Stimulated activated CD4-positive, alpha-beta T cell treated with anti-CD3 and anti-CD28 coated beads, Interleukin-12 subunit alpha, Interleukin-12 subunit beta, amount 100 ng/mL, for 48 hours (primary cell): Measurements from ENCODE around the gene HK3.
A peak's percentile ranks its signal among the peaks of the same experiment; 100 is the strongest.

Experiments
- DNase-seq, 3 donors: peaks; one replicate each; pipeline ENCODE4 v3.0.0-alpha.2; 2020; ENCODE audit warnings: low read depth in 2 of 3, low spot score in 1 of 3

Gene HK3

DNA sequence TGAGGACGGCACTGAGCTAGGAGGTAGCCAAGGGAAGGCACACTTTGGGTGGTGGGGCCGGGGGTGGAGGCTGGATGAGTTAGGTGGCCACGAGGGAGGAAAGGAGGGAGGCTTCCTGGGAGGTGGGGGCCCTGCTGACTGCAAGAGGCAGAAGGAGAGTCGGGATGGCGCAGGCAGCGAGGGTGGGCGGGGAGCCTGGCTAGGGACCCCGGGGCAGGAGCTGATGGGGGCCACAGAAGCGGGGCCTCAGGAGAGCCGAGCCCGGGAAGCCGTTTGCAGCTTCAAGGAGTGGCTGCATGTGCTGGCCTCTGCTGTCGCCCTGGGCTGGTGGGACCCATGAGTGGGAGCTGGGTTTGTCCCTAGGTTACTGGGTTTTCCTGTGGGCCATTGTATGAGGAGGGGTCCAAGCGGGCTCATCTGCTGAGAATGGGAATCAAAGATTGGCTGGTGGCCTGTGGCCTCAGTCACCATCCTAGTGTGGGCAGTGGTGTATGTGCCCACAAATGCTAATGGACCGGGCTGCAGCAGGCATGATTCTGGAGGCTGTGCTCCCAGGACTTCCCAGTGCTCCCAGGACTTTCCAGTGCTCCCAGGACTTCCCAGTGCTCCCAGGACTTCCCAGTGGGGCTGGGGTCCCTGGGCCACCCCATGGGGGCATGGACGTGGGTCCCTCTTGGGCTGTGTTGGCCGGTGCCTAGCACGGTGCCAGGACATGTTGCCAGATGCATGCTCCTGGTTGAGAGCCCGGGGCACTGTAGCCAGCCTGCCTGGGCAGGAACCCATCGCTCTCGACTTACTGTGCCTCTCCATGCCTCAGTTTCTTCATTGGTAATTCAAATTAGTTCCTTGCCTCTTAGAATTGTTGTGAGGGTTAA lies 48.5 kb downstream of the HK3 start:
- DNase-seq, result no peak

DNA sequence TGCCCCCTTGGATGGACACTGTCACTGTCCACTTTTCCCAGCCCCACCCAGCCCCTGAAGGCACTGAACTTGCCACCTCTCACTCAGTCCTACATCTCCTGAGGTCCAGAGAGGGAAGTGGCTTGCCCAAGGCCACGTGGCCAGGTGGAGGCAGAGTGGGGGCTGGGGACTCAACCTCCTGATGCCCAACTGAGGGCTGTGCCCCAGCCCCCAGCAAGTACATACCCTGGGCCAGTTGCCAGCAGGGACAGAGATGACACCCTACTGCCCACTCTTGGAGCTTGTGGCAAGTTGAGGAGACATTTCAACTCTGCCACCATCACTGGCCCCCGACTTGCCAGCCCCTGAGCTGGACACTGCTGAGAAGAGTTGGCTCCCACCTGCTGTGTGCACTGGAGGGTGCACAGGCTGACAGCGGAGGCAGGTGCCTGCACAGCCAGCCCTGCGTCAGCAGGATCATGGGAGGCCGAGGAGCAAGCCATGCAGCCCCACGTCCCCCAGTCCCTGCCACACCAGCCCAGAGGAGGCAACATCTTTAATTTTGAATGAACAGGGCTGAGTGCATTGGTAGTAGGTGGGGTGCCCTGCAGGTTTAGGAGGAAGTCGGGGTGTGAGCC lies 49.4 kb downstream of the HK3 start:
- DNase-seq, result no peak

DNA sequence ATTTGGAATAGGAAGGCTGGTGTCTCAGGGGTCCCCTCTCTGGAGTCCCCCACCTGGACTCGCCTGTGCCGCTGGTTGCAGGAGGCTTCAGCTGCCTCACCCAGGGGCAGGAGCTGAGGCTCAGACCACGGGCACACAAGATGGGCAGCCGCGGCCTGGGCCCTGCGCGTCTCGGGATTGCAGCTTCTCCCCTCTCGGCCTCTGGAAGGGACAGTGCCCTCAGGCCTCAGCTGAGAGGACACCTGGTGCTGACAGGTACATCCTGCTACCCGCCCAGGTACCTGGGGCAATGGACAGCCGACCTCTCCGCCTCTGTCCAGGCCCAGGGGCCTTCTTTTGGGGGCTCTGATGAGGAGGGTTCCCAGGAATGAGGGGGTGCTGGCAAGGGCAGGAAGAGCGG lies 50.5 kb downstream of the HK3 start:
- DNase-seq, result no peak

DNA sequence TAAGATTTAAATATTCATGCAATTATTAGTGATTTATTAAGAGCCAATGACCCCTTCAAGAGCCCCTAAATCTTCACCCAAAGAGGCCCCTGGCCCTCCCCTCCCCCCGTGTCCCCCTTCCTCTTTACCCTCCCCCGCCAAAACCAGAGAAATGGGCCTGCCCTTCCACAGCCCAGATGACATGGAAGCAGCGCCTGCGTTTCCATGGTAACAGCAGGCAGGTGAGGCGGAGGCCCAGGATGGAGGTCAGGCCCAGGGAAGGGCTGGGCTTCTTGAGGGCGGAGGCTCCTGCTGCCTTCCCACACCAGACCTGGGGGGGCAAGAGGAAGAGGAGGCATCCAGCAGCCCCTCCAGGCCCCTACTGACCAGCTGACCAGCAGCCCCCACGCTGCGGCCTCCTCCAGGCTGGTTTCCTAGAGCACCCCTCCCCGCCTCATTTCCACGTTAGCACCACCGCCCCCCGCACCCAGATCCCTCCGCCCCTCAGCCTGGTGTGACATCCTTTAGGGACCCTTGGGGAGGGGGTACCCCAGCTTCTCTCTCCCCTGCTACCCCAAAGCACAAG lies 51.3 kb downstream of the HK3 start:
- DNase-seq, result no peak

DNA sequence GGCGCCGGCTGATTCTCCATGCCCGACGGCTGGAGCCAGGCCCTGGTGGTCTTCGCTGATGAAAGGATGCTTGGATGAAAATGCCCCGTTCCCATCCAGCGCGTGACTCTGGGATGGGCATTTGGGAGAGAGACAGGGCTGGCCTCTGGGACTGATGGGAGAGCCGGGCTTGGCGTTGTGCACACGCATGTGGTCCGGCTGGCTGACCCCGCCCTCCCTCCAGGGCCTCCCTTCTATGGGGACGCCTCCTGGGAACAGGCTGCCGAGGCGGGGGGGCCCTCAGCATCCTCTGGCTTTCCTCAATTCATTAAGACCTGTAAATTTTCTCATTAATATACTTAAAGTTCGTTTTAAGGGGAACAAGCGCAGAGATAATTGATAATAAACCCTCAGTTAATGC lies 52.0 kb downstream of the HK3 start:
- no peak for DNase-seq

DNA sequence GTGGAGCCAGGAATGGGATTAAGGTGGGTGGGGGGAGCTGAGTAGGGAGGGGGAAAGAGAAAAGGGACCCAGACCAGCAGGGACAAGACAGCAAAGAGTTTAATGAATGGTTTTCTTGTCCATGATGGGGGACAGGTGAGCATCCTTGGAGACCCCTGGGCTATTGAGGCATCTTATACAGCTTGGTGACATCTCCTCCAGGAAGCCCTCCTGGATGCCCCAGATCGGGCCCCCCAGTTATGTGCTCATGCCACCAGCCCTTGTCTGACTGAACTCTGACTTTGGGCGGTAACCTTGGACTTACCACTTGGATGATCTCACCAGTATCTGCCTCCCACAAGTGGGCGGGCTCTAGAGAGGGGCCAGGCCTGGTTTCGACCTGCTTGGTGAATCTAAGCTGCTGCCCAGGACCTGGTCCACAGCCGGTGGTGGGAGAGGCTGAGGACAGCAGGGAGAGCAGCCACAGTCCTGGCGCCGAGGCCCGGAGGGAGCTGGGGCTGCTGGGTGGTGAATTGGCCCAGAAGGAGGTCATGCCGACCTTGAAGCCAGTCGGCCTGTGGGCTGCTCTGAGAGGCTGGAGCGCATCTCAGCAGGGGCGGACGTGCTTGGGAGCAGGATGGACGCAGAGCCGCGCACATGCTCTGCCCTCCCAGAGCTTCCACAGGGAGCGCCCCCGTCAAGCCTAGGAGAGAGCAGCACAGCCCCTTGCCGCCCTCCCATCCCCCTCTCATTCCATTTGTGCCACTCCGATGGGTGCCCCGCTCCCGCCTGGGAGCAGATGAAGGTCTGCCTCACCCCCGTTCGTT lies 52.6 kb downstream of the HK3 start:
- no peak for DNase-seq

DNA sequence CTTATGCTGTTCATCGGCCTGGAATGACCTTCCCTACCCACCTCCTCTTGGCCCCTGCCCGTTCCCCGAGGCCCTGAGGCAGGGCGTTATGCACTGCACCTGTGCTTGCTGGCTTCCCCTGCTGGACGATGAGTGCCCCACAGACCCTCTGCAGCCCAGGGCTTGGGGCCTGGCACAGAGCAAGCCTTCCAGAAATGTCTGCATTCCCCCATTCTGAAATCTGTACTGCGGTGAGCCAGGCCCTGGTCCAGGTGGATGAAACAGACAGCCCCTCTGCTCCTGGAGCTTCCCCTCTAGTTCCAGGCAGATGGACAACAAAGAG lies 53.8 kb downstream of the HK3 start:
- DNase-seq, result no peak

DNA sequence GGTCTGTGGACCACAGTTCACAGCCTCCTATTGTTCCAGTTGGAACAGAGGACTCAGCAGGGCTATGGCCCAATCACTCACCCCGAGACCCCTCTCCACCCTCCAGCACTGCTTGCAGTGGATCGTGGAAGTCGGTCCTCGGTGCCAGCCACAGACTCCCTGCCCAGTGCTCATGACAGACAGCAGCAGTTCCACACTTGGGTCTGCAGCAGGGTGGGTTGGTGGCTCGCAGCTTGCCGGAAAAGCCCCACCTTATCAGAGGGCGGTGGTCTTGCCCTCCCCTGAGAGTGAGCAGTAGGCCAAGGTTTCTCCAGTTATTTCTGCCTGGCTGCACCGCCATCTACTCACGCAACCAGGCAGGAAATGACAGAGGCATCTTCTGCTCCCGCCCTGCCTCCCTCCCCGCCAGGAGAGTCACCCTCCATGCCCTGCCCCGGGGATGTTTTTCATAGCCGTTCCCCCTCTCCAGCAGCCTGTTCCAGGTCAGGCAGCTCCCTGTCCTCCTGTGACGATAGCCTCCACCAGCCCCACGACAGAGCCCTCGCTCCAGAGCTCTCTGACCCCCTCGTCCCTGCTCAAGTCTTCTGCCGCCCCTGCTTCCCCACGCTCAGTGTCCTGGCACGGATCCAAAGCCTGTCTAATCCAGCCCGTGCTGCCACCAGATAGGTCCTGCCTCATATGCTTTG lies 54.3 kb downstream of the HK3 start:
- DNase-seq, result no peak

DNA sequence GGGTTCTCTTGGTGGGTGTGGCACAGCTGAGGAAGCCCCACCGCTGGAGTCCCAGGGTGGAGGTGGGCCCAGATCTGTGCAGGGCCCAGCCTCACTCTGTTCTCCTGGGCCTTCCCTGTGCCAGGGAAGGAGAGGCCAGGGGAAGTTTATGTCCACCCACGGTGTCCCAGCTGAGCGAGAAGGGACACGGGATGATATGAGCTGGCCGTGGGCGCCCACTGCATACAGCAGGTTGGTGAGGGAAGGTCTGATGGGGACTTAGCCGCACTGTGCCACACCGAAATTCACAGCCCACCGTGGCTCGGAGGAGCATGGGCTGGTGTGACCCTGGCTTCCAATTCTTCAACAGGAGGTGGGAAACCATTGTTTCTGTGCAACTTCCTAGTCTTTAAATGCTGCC lies 54.9 kb downstream of the HK3 start:
- DNase-seq, result no peak

DNA sequence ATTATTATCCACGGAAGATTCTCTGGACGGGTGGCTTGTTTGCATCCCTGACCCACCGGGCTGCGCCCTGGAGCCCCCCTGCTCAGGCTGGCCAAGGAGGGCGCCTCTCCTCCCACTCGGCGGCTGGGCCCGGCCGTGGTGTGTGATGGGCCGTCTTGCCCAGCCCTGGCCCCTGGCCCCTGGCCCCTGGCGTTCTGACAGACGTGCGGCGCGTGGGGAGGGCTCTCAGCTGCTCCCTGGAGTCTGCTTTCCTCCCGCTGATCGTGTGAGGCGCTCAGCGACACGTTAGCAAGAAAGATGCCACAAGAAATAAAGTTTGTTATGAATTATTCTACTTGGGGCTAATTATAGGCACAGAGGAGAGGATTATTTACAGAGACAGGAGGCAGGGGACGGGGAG lies 55.5 kb downstream of the HK3 start:
- DNase-seq, result no peak

DNA sequence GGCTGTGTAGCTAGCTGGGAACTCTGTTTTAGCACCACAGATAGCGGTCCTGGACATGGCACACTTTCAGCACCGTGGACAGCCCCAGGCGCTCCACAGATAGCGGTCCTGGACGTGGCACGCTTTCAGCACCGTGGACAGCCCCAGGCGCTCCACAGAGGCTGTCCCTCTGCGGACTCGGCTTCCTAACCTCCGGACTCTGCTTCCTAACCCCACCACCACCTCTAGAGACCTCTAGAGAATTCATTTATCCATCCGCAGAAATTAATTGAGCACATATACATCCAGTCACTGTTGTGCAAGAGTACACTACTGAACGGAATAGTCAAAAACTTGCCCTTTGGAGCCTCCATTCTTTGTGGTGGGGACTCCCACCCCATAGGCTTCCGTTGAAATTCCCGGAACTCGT lies 61.4 kb downstream of the HK3 start:
- DNase-seq, result peak; percentile 56 to 74 (median 62)

DNA sequence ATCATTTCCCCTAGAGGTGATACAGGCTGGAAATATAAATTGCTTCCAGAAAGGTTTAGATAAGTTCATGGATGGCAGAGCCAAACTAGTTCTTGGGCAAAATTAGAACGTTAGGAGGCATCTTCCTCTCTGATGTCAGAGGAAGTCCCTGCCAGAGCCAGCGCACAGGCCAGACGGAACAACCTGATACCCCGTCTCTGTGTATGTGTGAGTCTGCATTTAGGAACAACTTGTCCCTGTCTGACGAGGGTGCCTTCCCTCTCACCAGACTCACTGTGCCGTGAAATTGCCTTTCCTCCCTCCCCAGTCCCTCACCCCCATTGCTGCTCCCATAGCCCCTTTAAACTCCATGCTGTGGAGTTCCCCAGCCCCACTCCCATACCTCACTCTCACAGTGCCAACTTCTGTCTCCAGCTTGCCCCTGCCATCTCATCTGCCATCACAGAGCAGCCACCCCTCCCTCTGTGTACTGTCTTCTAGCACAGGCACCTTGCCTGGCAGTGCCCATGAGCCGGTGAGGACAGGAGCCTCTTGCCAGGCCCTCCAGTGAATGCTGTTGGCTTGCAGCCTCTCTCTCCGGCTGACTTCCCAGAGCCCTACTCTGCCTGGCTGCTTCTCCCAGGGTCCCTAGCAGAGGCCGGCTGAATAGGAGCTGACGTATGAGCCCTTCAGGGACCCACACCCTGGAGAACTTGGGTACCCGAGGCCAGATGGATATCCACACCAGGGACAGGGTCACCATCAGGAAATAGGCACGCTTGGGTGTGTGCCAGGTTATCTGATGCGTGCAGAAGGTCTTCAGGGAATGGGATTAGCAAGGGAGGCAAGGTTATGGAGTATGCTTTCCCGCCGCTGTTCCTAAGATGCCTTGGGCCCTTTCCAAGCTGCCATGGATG lies 62.1 kb downstream of the HK3 start:
- no peak for DNase-seq

DNA sequence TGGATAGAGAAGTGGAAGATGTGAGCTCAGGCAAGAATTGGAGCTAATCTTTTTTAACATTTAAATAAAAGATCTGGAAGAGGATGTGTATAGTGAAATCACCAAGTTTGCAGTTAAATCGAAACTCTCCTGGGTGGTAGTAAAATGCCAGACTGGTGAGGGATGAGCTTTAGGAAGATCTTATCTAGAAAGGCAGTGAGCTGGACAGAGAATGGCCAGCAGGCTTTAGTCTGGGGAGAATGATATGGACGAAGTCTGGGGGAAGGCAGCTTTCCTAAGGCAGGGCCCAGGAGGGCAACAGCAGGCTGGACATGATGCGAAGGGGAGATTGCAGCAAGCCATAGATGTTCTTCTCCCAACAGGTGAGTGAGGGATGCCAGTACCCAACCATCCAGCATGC lies 63.2 kb downstream of the HK3 start:
- DNase-seq, result no peak

DNA sequence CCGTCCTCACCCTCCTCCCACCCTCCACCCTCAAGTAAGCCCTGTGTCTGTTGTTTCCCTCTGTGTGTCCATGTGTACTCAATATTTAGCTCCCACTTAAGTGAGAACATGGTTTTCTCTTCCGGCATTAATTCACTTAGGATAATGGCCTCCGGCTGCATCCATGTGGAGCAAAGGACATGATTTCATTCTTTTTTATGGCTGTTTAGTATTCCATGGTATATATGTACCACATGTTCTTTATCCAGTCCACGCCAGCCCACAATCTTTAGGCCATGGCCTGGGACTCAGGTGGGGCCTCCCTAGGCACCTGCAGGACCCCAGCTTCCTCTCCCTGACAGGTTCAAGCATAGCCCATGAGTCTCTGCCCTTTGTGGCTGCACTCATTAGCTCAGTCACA lies 65.9 kb downstream of the HK3 start:
- DNase-seq, result no peak

DNA sequence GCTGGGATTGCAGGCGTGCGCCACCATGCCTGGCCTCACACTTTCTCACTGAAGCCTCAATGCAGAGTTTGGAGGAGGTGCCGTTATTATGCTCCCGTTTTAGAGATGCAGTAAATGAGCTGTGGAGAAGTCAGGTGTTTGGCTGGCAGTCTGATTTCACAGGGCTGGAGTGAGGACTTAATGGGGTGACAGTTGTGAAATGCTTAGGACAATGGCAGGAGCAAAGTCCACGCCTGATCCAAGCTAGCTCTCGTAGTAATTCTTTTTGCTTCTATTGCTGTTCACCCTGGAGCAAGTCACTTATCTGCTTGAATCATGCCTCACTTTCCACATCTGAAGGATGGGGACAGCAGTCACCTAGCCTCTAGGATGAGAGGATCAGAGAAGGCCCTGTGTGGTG lies 67.0 kb downstream of the HK3 start:
- no peak for DNase-seq

DNA sequence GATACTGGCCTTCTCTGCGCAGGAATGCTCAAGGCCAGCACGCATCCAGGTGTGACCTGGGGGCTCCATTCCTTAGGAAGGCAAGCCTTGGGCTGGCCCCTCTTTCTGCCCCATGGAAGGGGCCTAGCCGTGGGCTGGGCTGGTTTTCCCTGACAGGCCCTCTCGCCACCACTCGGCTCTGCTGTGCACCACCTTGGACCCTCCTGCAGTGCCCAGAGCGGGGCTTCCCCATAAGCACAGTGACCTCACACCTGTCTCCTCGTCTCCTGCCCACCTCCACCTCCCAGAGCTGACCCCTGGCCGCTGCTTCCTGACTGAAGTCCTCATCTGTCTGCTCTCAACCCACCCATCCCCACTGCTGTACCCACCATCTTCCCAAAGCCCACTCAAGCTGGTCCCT lies 67.7 kb downstream of the HK3 start:
- no peak for DNase-seq

DNA sequence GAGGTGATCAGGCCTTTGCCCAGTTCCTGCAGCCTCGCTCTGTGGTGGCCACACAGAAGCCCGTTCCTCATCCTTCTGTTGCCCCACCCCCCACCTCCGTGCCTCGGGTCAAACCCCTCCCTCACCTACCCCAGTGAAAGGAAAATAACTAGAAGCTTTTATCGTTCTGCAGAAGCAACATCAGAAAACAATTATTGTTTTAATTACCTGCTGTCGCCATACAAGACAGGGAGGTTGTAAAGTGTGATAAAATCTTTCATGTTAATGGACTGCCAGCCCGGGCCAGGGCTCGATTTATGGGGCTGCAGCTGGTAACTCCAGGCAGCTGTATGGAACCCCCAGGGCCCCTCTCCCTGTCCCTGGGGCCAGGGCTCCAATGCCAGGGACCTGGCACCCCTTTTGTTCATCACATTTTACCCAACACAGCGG lies 68.1 kb downstream of the HK3 start:
- no peak for DNase-seq
